HCT116 (cell line): ENCODE results near the gene C20orf204. TPM values are rescaled to one million over a fixed set of nuclear protein-coding genes. Genes with fewer than 3 reads are reported as not detected.

Experiments used
- ATAC-seq: fragments of 200-7000 bp; cut with Tn5 transposase; 2 replicates; pipeline ENCODE4 v1.9.1; 2020; ENCODE audit warnings: mild to moderate bottlenecking, moderate library complexity
- BruUV-seq: library from RNA; stranded (reverse); fragments of 400-500 nt; replicated peaks from 2 replicates; lab custom pipeline; 2021; lab: Mats Ljungman, UMichigan
- CTCF ChIA-PET: fragments of 300-600 bp; sonication (Branson Sonifier 250); formaldehyde crosslinking; loops from one replicate; lab custom pipeline; 2021; ENCODE audit warnings: antibody characterized with exemption; lab: Charles Lee
- POLR2A ChIA-PET: fragments of 300-600, 350-600 bp; sonication (Branson Sonifier 250); formaldehyde crosslinking; loops from one replicate; lab custom pipeline; 2021; ENCODE audit warnings: antibody characterized with exemption; lab: Charles Lee
- RAD21 ChIA-PET, 2 experiments: fragments of 300-600 bp; sonication (Branson Sonifier 250); formaldehyde crosslinking; loops; one replicate each; lab custom pipeline; 2023; ENCODE audit warnings: low total read pairs in 2 of 2; ENCODE audit not compliant: uncharacterized antibody in 2 of 2, unreplicated experiment in 2 of 2, low non-redundant PET in 1 of 2; lab: Charles Lee
- DNase-seq: peaks from one replicate; pipeline ENCODE4 v3.0.0-alpha.2; 2010; ENCODE audit warnings: low read depth, low spot score
- H2AFZ ChIP-seq: fragments of 200-600 bp; shearing (Covaris generic), sonication (generic); 2 replicates; pipeline ENCODE4 v1.6.1; 2017; ENCODE audit warnings: low read depth, mixed run types, mixed read lengths, antibody characterized with exemption, low read length; ENCODE audit not compliant: poor library complexity, severe bottlenecking
- H3K27ac ChIP-seq: 2 replicates; pipeline ENCODE4 v1.5.1; 2012; ENCODE audit warnings: low read depth, low read length
- H3K27me3 ChIP-seq: fragments of 200-600 bp; sonication (generic); 2 replicates; pipeline ENCODE4 v1.6.1; 2016; ENCODE audit warnings: mixed run types, low read length, mixed read lengths; ENCODE audit not compliant: insufficient read depth
- H3K36me3 ChIP-seq, 2 experiments: fragments of 200-500 bp in 1 of 2; fragments of 200-600 bp in 1 of 2; sonication (Bioruptor generic) in 1 of 2; sonication (generic) in 1 of 2; 2 replicates each; pipeline versions ENCODE4 v1.5.1 to v1.6.1; 2014 to 2016; ENCODE audit warnings: low read length in 2 of 2, inconsistent platforms in 1 of 2, mixed read lengths in 1 of 2, mixed run types in 1 of 2; ENCODE audit not compliant: insufficient read depth in 2 of 2, control insufficient read depth in 1 of 2
- H3K4me1 ChIP-seq, 2 experiments: fragments of 200-600 bp in 1 of 2; sonication (generic) in 1 of 2; 2 replicates each; pipeline versions ENCODE4 v1.5.1 to v1.6.1; 2012 to 2017; ENCODE audit warnings: low read length in 2 of 2, inconsistent platforms in 1 of 2, mild to moderate bottlenecking in 1 of 2, mixed read lengths in 1 of 2, mixed run types in 1 of 2, moderate library complexity in 1 of 2; ENCODE audit not compliant: insufficient read depth in 2 of 2, control insufficient read depth in 1 of 2
- H3K4me2 ChIP-seq: fragments of 200-600 bp; sonication (generic); 2 replicates; pipeline ENCODE4 v1.6.1; 2017; ENCODE audit warnings: mixed run types, low read length, mixed read lengths
- H3K4me3 ChIP-seq, 2 experiments: fragments of 200-600 bp in 1 of 2; sonication (generic) in 1 of 2; replicated peaks in 1 of 2; 2 replicates each; pipeline ENCODE4 v1.5.1; 2011 to 2016; ENCODE audit warnings: low read length in 2 of 2, control low read depth in 1 of 2, low read depth in 1 of 2, mild to moderate bottlenecking in 1 of 2, mixed read lengths in 1 of 2, mixed run types in 1 of 2
- H3K79me2 ChIP-seq: fragments of 200-600 bp; sonication (generic); 2 replicates; pipeline ENCODE4 v1.6.1; 2017; ENCODE audit warnings: mild to moderate bottlenecking, mixed run types, low read length, moderate library complexity, mixed read lengths; ENCODE audit not compliant: insufficient read depth
- H3K9ac ChIP-seq: fragments of 200-600 bp; sonication (generic); 2 replicates; pipeline ENCODE4 v1.6.1; 2016; ENCODE audit warnings: low read length, mixed read lengths
- H3K9me2 ChIP-seq: fragments of 200-600 bp; sonication (generic), shearing (Covaris generic); 2 replicates; pipeline ENCODE4 v1.6.1; 2017; ENCODE audit warnings: mixed run types, mild to moderate bottlenecking, moderate library complexity; ENCODE audit not compliant: insufficient read depth
- H3K9me3 ChIP-seq, 2 experiments: fragments of 200-500 bp in 1 of 2; fragments of 200-600 bp in 1 of 2; sonication (Bioruptor generic) in 1 of 2; sonication (generic) in 1 of 2; 2 replicates each; pipeline ENCODE4 v1.6.1; 2014 to 2017; ENCODE audit warnings: low read length in 2 of 2, mixed read lengths in 2 of 2, inconsistent platforms in 1 of 2, low read depth in 1 of 2, mild to moderate bottlenecking in 1 of 2, mixed run types in 1 of 2, moderate library complexity in 1 of 2; ENCODE audit not compliant: control insufficient read depth in 1 of 2, insufficient read depth in 1 of 2
- H4K20me1 ChIP-seq: fragments of 200-600 bp; sonication (generic), shearing (Covaris generic); 2 replicates; pipeline ENCODE4 v1.6.1; 2017; ENCODE audit warnings: mixed run types, mild to moderate bottlenecking, moderate library complexity; ENCODE audit not compliant: insufficient read depth
- CBX3 ChIP-seq: IDR thresholded peaks from 2 replicates; pipeline ENCODE4 v1.6.1; 2012; ENCODE audit warnings: low read depth
- CEBPB ChIP-seq: IDR thresholded peaks from 2 replicates; pipeline ENCODE4 v1.6.1; 2012; ENCODE audit warnings: low read depth
- EGR1 ChIP-seq: IDR thresholded peaks from 2 replicates; pipeline ENCODE4 v1.6.1; 2012; ENCODE audit warnings: low read depth
- EZH2 ChIP-seq: fragments of 200-600 bp; sonication (generic); IDR thresholded peaks from 2 replicates; pipeline ENCODE4 v1.6.1; 2017; ENCODE audit warnings: antibody characterized with exemption, mixed run types
- JUND ChIP-seq: IDR thresholded peaks from 2 replicates; pipeline ENCODE4 v1.6.1; 2012
- POLR2A ChIP-seq: IDR thresholded peaks from 2 replicates; pipeline ENCODE4 v1.7.0; 2011; ENCODE audit warnings: borderline replicate concordance; ENCODE audit not compliant: insufficient read depth, insufficient read length; ENCODE audit errors: extremely low read depth
- POLR2AphosphoS5 ChIP-seq: IDR thresholded peaks from 2 replicates; pipeline ENCODE4 v1.6.1; 2011; ENCODE audit warnings: mild to moderate bottlenecking, low read depth, low read length, moderate library complexity
- RAD21 ChIP-seq: IDR thresholded peaks from 2 replicates; pipeline ENCODE4 v1.6.1; 2012; ENCODE audit warnings: low read depth, mild to moderate bottlenecking
- SIN3A ChIP-seq: IDR thresholded peaks from 2 replicates; pipeline ENCODE4 v1.6.1; 2012; ENCODE audit warnings: low read depth
- SP1 ChIP-seq: IDR thresholded peaks from 2 replicates; pipeline ENCODE4 v1.6.1; 2012; ENCODE audit warnings: low read depth
- SRF ChIP-seq: IDR thresholded peaks from 2 replicates; pipeline ENCODE4 v1.6.1; 2012; ENCODE audit warnings: low read depth
- TCF7L2 ChIP-seq: IDR thresholded peaks from 2 replicates; pipeline ENCODE4 v1.7.0; 2011; ENCODE audit warnings: borderline replicate concordance, inconsistent platforms; ENCODE audit not compliant: insufficient read depth, insufficient read length; ENCODE audit errors: extremely low read depth
- ZFX ChIP-seq: fragments of 450-650 bp; IDR thresholded peaks from 2 replicates; pipeline ENCODE4 v1.6.1; 2017
- ZNF274 ChIP-seq: fragments of 200-500 bp; sonication (Bioruptor generic); IDR thresholded peaks from 2 replicates; pipeline ENCODE4 v1.6.1; 2014; ENCODE audit warnings: mild to moderate bottlenecking, low read depth, low read length, inconsistent platforms
- intact Hi-C: fragments of 100-400 bp; cut with micrococcal nuclease; formaldehyde crosslinking; loops from 2 replicates; pipeline ENCODE4 v1.10.0; 2022
- total RNA-seq: library from RNA; stranded (reverse); gene quantifications from one replicate; pipeline ENCODE4 v1.2.1, GENCODE V29; 2021; ENCODE audit not compliant: unreplicated experiment
- TF ChIP-seq, protein P1 (sequence below): IDR thresholded peaks from 2 replicates; pipeline ENCODE4 v1.6.1; 2012
- TF ChIP-seq, protein P2 (sequence below), 3 experiments: fragments of 200-600 bp in 1 of 3; sonication (generic) in 1 of 3; IDR thresholded peaks in 2 of 3; conservative IDR thresholded peaks in 1 of 3; 2 replicates each; pipeline ENCODE4 v1.5.1; 2012 to 2017; ENCODE audit warnings: low read depth in 2 of 3, low read length in 2 of 3, antibody characterized with exemption in 1 of 3, borderline replicate concordance in 1 of 3, control low read depth in 1 of 3, mild to moderate bottlenecking in 1 of 3, mixed read lengths in 1 of 3, mixed run types in 1 of 3, moderate library complexity in 1 of 3; ENCODE audit not compliant: insufficient read depth in 1 of 3
- TF ChIP-seq, protein P3 (sequence below): IDR thresholded peaks from 2 replicates; pipeline ENCODE4 v1.6.1; 2012
- TF ChIP-seq, protein P4 (sequence below): IDR thresholded peaks from 2 replicates; pipeline ENCODE4 v1.6.1; 2012; ENCODE audit warnings: low read depth

C20orf204 gene
- total RNA-seq, 1 experiment from 2014 or later, result 2.5 TPM

DNA sequence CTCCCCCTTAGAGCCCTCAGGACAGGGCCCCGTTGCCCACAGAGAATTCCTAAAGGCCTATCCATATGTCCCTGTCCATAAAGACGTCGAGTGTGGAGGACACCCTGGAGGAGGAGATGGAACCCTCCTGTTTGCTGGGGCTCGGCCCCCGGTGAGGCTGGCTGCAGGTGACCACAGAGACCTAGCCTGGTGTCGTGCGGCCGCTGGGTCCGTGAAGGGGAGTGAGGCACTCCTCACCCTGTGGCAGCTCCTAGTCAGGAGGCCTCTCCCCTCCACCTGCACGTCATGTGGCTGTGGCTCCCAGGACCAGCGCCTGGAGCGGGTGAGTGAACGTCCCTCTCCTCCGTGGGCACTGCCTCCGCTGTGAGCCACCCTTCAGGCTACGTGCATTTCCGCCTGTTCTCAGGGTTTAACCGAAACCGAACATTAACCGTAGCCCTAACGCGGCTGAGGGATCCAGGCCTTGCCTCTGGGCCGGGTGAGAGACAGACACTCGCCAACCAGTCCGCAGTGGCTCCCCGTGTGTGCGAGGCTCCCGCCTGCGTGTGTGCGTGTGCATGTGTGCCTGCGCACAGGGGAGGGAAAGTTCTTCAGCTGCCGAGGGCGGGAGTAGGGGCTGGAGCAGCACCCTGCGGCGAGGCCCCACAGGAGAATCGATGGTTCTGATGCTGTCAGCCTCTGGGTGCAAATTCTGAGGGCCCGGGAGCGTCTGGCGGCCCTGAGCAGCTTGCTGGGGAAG is 21.1 kb downstream of the C20orf204 start:
- TF ChIP-seq EZH2 (no peak), SP1 (no peak), ZFX (no peak), CEBPB (no peak), POLR2AphosphoS5 (no peak), ZNF274 (no peak), SIN3A (no peak), RAD21 (no peak), TCF7L2 (no peak), JUND (no peak), EGR1 (no peak), CBX3 (no peak), POLR2A (no peak), SRF (no peak)
- TF ChIP-seq, protein P1, sequence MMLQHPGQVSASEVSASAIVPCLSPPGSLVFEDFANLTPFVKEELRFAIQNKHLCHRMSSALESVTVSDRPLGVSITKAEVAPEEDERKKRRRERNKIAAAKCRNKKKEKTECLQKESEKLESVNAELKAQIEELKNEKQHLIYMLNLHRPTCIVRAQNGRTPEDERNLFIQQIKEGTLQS, result no peak
- TF ChIP-seq, protein P2, sequence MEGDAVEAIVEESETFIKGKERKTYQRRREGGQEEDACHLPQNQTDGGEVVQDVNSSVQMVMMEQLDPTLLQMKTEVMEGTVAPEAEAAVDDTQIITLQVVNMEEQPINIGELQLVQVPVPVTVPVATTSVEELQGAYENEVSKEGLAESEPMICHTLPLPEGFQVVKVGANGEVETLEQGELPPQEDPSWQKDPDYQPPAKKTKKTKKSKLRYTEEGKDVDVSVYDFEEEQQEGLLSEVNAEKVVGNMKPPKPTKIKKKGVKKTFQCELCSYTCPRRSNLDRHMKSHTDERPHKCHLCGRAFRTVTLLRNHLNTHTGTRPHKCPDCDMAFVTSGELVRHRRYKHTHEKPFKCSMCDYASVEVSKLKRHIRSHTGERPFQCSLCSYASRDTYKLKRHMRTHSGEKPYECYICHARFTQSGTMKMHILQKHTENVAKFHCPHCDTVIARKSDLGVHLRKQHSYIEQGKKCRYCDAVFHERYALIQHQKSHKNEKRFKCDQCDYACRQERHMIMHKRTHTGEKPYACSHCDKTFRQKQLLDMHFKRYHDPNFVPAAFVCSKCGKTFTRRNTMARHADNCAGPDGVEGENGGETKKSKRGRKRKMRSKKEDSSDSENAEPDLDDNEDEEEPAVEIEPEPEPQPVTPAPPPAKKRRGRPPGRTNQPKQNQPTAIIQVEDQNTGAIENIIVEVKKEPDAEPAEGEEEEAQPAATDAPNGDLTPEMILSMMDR (IDR thresholded peaks at IDR 0.05 in 2 of 3, conservative IDR thresholded peaks at IDR 0.05 in 1 of 3; ENCODE audit: borderline replicate concordance in 1 of 3, insufficient read depth in 1 of 3, low read depth in 2 of 3, low read length in 2 of 3), result no peak
- TF ChIP-seq, protein P3, sequence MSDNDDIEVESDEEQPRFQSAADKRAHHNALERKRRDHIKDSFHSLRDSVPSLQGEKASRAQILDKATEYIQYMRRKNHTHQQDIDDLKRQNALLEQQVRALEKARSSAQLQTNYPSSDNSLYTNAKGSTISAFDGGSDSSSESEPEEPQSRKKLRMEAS, result no peak
- TF ChIP-seq, protein P4, sequence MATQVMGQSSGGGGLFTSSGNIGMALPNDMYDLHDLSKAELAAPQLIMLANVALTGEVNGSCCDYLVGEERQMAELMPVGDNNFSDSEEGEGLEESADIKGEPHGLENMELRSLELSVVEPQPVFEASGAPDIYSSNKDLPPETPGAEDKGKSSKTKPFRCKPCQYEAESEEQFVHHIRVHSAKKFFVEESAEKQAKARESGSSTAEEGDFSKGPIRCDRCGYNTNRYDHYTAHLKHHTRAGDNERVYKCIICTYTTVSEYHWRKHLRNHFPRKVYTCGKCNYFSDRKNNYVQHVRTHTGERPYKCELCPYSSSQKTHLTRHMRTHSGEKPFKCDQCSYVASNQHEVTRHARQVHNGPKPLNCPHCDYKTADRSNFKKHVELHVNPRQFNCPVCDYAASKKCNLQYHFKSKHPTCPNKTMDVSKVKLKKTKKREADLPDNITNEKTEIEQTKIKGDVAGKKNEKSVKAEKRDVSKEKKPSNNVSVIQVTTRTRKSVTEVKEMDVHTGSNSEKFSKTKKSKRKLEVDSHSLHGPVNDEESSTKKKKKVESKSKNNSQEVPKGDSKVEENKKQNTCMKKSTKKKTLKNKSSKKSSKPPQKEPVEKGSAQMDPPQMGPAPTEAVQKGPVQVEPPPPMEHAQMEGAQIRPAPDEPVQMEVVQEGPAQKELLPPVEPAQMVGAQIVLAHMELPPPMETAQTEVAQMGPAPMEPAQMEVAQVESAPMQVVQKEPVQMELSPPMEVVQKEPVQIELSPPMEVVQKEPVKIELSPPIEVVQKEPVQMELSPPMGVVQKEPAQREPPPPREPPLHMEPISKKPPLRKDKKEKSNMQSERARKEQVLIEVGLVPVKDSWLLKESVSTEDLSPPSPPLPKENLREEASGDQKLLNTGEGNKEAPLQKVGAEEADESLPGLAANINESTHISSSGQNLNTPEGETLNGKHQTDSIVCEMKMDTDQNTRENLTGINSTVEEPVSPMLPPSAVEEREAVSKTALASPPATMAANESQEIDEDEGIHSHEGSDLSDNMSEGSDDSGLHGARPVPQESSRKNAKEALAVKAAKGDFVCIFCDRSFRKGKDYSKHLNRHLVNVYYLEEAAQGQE, result no peak
- TF ChIP-seq, all 23 proteins: peak for 0
- ChIA-PET CTCF (interaction anchor here (1.0 to 1.4 kb wide), 3 partner anchors 18 to 519 kb away, joined by 5 to 9 read pairs (median 8); partner anchors contain the start of genes PRPF6 and PTK6), RAD21 (no interaction called here), POLR2A (no interaction called here)
- Histone ChIP-seq H3K9me2 (no peaks in the 10 kb centered on the region), H3K9me3 (no peaks in the 10 kb centered on the region), H3K4me3 (no peak overlapping the region), H3K79me2 (no peaks in the 10 kb centered on the region), H3K36me3 (no peaks in the 10 kb centered on the region), H3K27ac (peak overlapping the region; percentile 10; the same call in 1 of the 2 replicates), H2AFZ (no peak overlapping the region), H3K4me1 (peaks cover 9 to 34% of the 10 kb centered on the region in 2 experiments; a peak in 3 of 4 replicates), H3K4me2 (peak overlapping the region; percentile 19; the same call in 1 of the 2 replicates), H4K20me1 (no peaks in the 10 kb centered on the region), H3K9ac (no peak overlapping the region), H3K27me3 (no peaks in the 10 kb centered on the region)
- no TSS peak for BruUV-seq
- DNase-seq, result no peak
- peak; percentile 7 for ATAC-seq
- intact Hi-C loops, result loop anchor here (2.0 to 10.0 kb wide), 2 partner anchors 76 to 352 kb away; partner anchors contain the start of genes ARFRP1, PRPF6 and ZGPAT
